Measurements from ENCODE around the gene PTPRA. TPM values are rescaled to one million over a fixed set of nuclear protein-coding genes. Genes with fewer than 3 reads are reported as not detected.

The PTPRA gene
- total RNA-seq, 1 experiment from 2014 or later = 47.2 TPM

DNA sequence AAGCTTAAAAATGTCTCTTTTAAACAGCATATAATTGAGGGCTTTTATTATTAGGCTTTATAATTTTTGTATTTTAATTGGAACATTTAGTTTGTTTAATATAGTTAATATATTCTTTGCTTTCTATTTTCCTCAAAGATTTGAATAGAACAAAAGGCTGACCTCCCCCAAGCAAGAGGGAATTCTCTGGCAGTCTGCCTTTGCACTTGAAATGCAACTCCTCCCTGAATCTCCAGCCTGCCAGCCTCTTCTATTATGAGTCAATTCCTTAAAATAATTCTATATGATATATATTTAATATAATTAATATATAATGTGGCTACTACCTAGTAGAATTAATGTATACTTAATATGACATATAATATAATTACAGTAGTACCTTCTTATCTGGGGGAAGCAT, 69.2 kb downstream of the PTPRA start:
- no peak overlapping the region for H3K4me3 Mint-ChIP-seq
- ATAC-seq (no peak), DNase-seq (ENCODE audit: low spot score) (no peak)
- no peaks in the 10 kb centered on the region for H3K36me3 Mint-ChIP-seq
- H3K27ac Mint-ChIP-seq = no peak overlapping the region
- peaks cover 6% of the 10 kb centered on the region for H3K4me1 Mint-ChIP-seq
- POLR2A ChIA-PET = no interaction called here
- no peak for TF ChIP-seq JUN (CRISPR knock-in tag; IDR thresholded peaks at IDR 0.05)
- TF ChIP-seq CREB1 (CRISPR knock-in tag; IDR thresholded peaks at IDR 0.05) = no peak
- TF ChIP-seq NR1H2 (CRISPR knock-in tag; IDR thresholded peaks at IDR 0.05) = no peak
- TF ChIP-seq ZNF219 (CRISPR knock-in tag; IDR thresholded peaks at IDR 0.05; ENCODE audit: borderline replicate concordance) = no peak
- no peak for TF ChIP-seq ZNF423 (CRISPR knock-in tag; IDR thresholded peaks at IDR 0.05)
- TF ChIP-seq, protein P1, sequence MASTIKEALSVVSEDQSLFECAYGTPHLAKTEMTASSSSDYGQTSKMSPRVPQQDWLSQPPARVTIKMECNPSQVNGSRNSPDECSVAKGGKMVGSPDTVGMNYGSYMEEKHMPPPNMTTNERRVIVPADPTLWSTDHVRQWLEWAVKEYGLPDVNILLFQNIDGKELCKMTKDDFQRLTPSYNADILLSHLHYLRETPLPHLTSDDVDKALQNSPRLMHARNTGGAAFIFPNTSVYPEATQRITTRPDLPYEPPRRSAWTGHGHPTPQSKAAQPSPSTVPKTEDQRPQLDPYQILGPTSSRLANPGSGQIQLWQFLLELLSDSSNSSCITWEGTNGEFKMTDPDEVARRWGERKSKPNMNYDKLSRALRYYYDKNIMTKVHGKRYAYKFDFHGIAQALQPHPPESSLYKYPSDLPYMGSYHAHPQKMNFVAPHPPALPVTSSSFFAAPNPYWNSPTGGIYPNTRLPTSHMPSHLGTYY (CRISPR knock-in tag; IDR thresholded peaks at IDR 0.05) = no peak
- TF ChIP-seq, protein P2, sequence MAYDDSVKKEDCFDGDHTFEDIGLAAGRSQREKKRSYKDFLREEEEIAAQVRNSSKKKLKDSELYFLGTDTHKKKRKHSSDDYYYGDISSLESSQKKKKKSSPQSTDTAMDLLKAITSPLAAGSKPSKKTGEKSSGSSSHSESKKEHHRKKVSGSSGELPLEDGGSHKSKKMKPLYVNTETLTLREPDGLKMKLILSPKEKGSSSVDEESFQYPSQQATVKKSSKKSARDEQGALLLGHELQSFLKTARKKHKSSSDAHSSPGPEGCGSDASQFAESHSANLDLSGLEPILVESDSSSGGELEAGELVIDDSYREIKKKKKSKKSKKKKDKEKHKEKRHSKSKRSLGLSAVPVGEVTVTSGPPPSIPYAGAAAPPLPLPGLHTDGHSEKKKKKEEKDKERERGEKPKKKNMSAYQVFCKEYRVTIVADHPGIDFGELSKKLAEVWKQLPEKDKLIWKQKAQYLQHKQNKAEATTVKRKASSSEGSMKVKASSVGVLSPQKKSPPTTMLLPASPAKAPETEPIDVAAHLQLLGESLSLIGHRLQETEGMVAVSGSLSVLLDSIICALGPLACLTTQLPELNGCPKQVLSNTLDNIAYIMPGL (CRISPR knock-in tag; IDR thresholded peaks at IDR 0.05) = no peak
- TF ChIP-seq, protein P3, sequence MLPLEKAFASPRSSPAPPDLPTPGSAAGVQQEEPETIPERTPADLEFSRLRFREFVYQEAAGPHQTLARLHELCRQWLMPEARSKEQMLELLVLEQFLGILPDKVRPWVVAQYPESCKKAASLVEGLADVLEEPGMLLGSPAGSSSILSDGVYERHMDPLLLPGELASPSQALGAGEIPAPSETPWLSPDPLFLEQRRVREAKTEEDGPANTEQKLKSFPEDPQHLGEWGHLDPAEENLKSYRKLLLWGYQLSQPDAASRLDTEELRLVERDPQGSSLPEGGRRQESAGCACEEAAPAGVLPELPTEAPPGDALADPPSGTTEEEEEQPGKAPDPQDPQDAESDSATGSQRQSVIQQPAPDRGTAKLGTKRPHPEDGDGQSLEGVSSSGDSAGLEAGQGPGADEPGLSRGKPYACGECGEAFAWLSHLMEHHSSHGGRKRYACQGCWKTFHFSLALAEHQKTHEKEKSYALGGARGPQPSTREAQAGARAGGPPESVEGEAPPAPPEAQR (CRISPR knock-in tag; IDR thresholded peaks at IDR 0.05) = no peak
- no peak for TF ChIP-seq NR3C1 (CRISPR knock-in tag; conservative IDR thresholded peaks at IDR 0.05; ENCODE audit: low read depth)
- TF ChIP-seq, protein P4, sequence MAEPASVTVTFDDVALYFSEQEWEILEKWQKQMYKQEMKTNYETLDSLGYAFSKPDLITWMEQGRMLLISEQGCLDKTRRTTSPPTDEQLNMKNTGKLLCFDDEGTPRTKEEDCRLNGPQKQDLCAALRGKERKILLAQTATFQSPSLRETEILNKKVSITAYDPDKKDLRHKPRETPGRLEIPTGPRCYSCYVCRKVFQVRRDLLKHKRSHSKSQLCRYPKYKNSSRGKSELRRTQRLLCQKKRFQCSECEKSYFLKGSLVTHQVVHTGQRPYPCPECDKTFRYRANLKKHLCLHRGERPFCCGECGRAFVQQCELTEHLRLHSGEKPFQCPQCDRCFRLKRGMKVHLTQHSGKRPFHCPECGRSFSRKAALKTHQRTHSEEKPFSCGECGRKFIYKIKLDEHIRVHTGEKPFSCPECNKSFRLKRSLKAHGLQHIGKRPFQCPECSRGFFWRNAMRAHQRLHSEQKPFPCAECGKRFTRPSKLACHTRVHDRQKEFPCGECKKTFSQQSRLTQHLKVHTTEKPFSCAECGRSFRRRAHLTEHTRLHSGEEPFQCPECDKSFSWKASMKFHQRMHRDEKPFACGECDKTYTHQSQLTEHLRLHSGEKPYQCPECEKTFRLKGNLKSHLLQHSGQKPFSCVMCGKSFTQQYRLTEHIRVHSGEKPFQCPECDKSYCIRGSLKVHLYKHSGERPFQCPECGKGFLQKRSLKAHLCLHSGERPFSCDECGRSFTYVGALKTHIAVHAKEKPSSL (CRISPR knock-in tag; conservative IDR thresholded peaks at IDR 0.05) = no peak
- no peak for TF ChIP-seq ZNF671 (CRISPR knock-in tag; IDR thresholded peaks at IDR 0.05)
- TF ChIP-seq FOXP1 (CRISPR knock-in tag; IDR thresholded peaks at IDR 0.05; ENCODE audit: borderline replicate concordance) = no peak
- H3K27me3 Mint-ChIP-seq (ENCODE audit: low read depth) = no peaks in the 10 kb centered on the region
- no peaks in the 10 kb centered on the region for H3K9me3 Mint-ChIP-seq
- CTCF ChIA-PET = no interaction called here

GRCh38 chr20:2946988-2947961, 74.0 kb downstream of the PTPRA start:
- H3K4me3 Mint-ChIP-seq = no peak overlapping the region
- no peak for ATAC-seq
- no peaks in the 10 kb centered on the region for H3K9me3 Mint-ChIP-seq
- ChIA-PET CTCF (interaction anchor here (1.0 to 1.1 kb wide), 2 partner anchors 74 to 95 kb away, joined by 3 read pairs; partner anchors contain the start of gene PTPRA), POLR2A (no interaction called here)
- no peaks in the 10 kb centered on the region for H3K27me3 Mint-ChIP-seq (ENCODE audit: low read depth)
- no peak for DNase-seq (ENCODE audit: low spot score)
- H3K4me1 Mint-ChIP-seq = peaks cover 12% of the 10 kb centered on the region
- H3K27ac Mint-ChIP-seq = peak overlapping the region; percentile 61; the same call in 1 of the 2 replicates
- no peak for TF ChIP-seq ZNF396 (CRISPR knock-in tag; IDR thresholded peaks at IDR 0.05; ENCODE audit: borderline replicate concordance)
- peak; percentile 88 for TF ChIP-seq GABPB1 (CRISPR knock-in tag; IDR thresholded peaks at IDR 0.05)
- H3K36me3 Mint-ChIP-seq = peaks cover 5% of the 10 kb centered on the region; the same call in 1 of the 2 replicates

GRCh38 chr20:2948968-2949367, 75.7 kb downstream of the PTPRA start:
- Mint-ChIP-seq H3K27ac (no peak overlapping the region; the same call in 1 of the 2 replicates), H3K4me3 (no peak overlapping the region)
- POLR2A ChIA-PET = no interaction called here
- TF ChIP-seq EMX1 (CRISPR knock-in tag; IDR thresholded peaks at IDR 0.05) = no peak
- no peak for TF ChIP-seq USF2 (CRISPR knock-in tag; IDR thresholded peaks at IDR 0.05)
- TF ChIP-seq ESRRA (CRISPR knock-in tag; IDR thresholded peaks at IDR 0.05; ENCODE audit: borderline replicate concordance) = no peak
- no peak for TF ChIP-seq CTCF (IDR thresholded peaks at IDR 0.05)
- no peak for TF ChIP-seq ZNF121 (CRISPR knock-in tag; IDR thresholded peaks at IDR 0.05)
- TF ChIP-seq IRF1 (CRISPR knock-in tag; IDR thresholded peaks at IDR 0.05) = no peak
- no peak for TF ChIP-seq HMGA2 (CRISPR knock-in tag; IDR thresholded peaks at IDR 0.05)
- TF ChIP-seq NR2C2 (CRISPR knock-in tag; IDR thresholded peaks at IDR 0.05) = no peak

More at GRCh38 chr20:2948968-2949367, 75.7 kb downstream of the PTPRA start:
- CTCF ChIA-PET = no interaction called here
- no peaks in the 10 kb centered on the region for H3K27me3 Mint-ChIP-seq (ENCODE audit: low read depth)
- peaks cover 12% of the 10 kb centered on the region for H3K4me1 Mint-ChIP-seq
- no peak for ATAC-seq
- peaks cover 5% of the 10 kb centered on the region; the same call in 1 of the 2 replicates for H3K36me3 Mint-ChIP-seq
- H3K9me3 Mint-ChIP-seq = no peaks in the 10 kb centered on the region
- DNase-seq (ENCODE audit: low spot score) = no peak

All from WTC11 (cell line).